Stomach (tissue), 9 donors: ENCODE measurements around the gene SEMA5A. TPM values are rescaled to one million over a fixed set of nuclear protein-coding genes. Genes with fewer than 3 reads are reported as not detected.

Experiments
- DNase-seq, 2 donors: peaks; one replicate each; pipeline versions ENCODE4 v3.0.0 to v3.0.0-alpha.2; 2013 to 2019
- H3K27ac ChIP-seq, 5 donors: fragments of 200-600 bp in 4 of 5; sonication (generic) in 4 of 5; one replicate each; pipeline ENCODE4 v1.5.1; 2013 to 2019; ENCODE audit warnings: mild to moderate bottlenecking in 1 of 5, moderate library complexity in 1 of 5
- H3K27me3 ChIP-seq, 3 donors: fragments of 200-600 bp; sonication (generic); one replicate each; pipeline ENCODE4 v1.5.1; 2017 to 2019; ENCODE audit warnings: mixed run types in 1 of 3
- H3K36me3 ChIP-seq, 4 donors: fragments of 200-600 bp; sonication (generic); 1 replicate in 3 of 4; 2 replicates in 1 of 4; pipeline ENCODE4 v1.5.1; 2016 to 2019
- H3K4me1 ChIP-seq, 4 donors: fragments of 200-600 bp; sonication (generic); one replicate each; pipeline ENCODE4 v1.5.1; 2016 to 2019
- H3K4me3 ChIP-seq, 4 donors: fragments of 200-600 bp; sonication (generic) in 3 of 4; one replicate each; pipeline ENCODE4 v1.5.1; 2016 to 2019; ENCODE audit warnings: mild to moderate bottlenecking in 1 of 4
- H3K9me3 ChIP-seq, 4 donors: fragments of 200-600 bp; sonication (generic); one replicate each; pipeline ENCODE4 v1.5.1; 2016 to 2019
- CTCF ChIP-seq, 7 experiments: fragments of 450-650 bp in 4 of 7; fragments of 200-600 bp in 3 of 7; sonication (generic) in 3 of 7; IDR thresholded peaks; one replicate each; pipeline ENCODE4 v1.5.1; 2016 to 2019; ENCODE audit warnings: antibody characterized with exemption in 7 of 7, control low read depth in 2 of 7, mild to moderate bottlenecking in 1 of 7
- EP300 ChIP-seq: sonication (generic); formaldehyde crosslinking; IDR thresholded peaks from one replicate; pipeline ENCODE4 v1.6.1; 2017; ENCODE audit warnings: antibody characterized with exemption
- POLR2A ChIP-seq, 4 donors: fragments of 450-650 bp; IDR thresholded peaks; one replicate each; pipeline ENCODE4 v1.6.1; 2016; ENCODE audit warnings: antibody characterized with exemption in 4 of 4, control low read depth in 2 of 4, mild to moderate bottlenecking in 1 of 4, moderate library complexity in 1 of 4
- POLR2AphosphoS5 ChIP-seq, 3 donors: sonication (generic); formaldehyde crosslinking; IDR thresholded peaks; one replicate each; pipeline ENCODE4 v1.6.1; 2016; ENCODE audit warnings: antibody characterized with exemption in 3 of 3
- WGBS, 5 donors: extraction: QIAGEN DNeasy Blood & Tissue Kit in 3 of 5; methylation state at CpG; one replicate each; pipeline versions ENCODE4 v1.1.5 to v1.1.7; 2013 to 2018; 5-methylcytosine and 5-hydroxymethylcytosine counted together
- intact Hi-C: fragments of 100-400 bp; cut with DNase I; formaldehyde crosslinking; loops from one replicate; pipeline ENCODE4 v1.15.1; 2023; ENCODE audit warnings: low total_unique reads
- polyA plus RNA-seq, 3 donors: library from polyadenylated mRNA; stranded (reverse); fragments of 200-250 nt; gene quantifications; one replicate each; pipeline ENCODE4 v1.2.3, GENCODE V29; 2013
- total RNA-seq, 5 donors: library from RNA; depleted of rRNA; stranded (reverse); fragments of >200 nt; gene quantifications; one replicate each; pipeline versions ENCODE4 v1.1.0 to v1.2.3, GENCODE V29; 2014 to 2016
- donor health status: healthy with polysubstance abuse.
- donor health status: Bipolar disorder and iron deficiency.
- donor health status: healthy.

SEMA5A gene
- total and polyA plus RNA-seq, 8 donors: 0.62 to 26.4 (median 3.2) TPM

GRCh38 chr5:9562141-9562540, 16.3 kb upstream of the SEMA5A start:
- 67 to 78% (median 73%) methylated on average over 7 of the region's 7 CpGs for WGBS, 5 donors
- Histone ChIP-seq H3K4me1 (no peaks in the 10 kb centered on the region), H3K4me3 (no peak overlapping the region), H3K36me3 (no peaks in the 10 kb centered on the region), H3K27ac (no peak overlapping the region), H3K27me3 (peaks cover 0 to 5% (median 0%) of the 10 kb centered on the region in 3 donors), H3K9me3 (no peaks in the 10 kb centered on the region)
- TF ChIP-seq POLR2A (IDR thresholded peaks at IDR 0.05) (no peak), EP300 (no peak), POLR2AphosphoS5 (IDR thresholded peaks at IDR 0.05) (no peak), CTCF (IDR thresholded peaks at IDR 0.05) (no peak)
- intact Hi-C loops: no loop called here
- DNase-seq: no peak

- H3K4me1 ChIP-seq: no peaks in the 10 kb centered on the region
- no peak overlapping the region for H3K27ac ChIP-seq
- 26 to 57% (median 43%) methylated on average over 3 of the region's 3 CpGs for WGBS, 5 donors
- H3K27me3 ChIP-seq: no peaks in the 10 kb centered on the region
- H3K36me3 ChIP-seq: no peaks in the 10 kb centered on the region
- no peak overlapping the region for H3K4me3 ChIP-seq
- intact Hi-C loops: no loop called here
- TF ChIP-seq POLR2A (IDR thresholded peaks at IDR 0.05) (no peak), POLR2AphosphoS5 (IDR thresholded peaks at IDR 0.05) (no peak), CTCF (IDR thresholded peaks at IDR 0.05) (no peak), EP300 (no peak)
- no peak for DNase-seq
- no peaks in the 10 kb centered on the region for H3K9me3 ChIP-seq
These were observed 14.1 kb upstream of the SEMA5A start for GRCh38 chr5:9559965-9560364.

GRCh38 chr5:9558319-9558965, 12.6 kb upstream of the SEMA5A start:
- H3K36me3 ChIP-seq: no peaks in the 10 kb centered on the region

GRCh38 chr5:9557696-9558095, 11.8 kb upstream of the SEMA5A start:
- no peaks in the 10 kb centered on the region for H3K27me3 ChIP-seq
- H3K9me3 ChIP-seq: no peaks in the 10 kb centered on the region
- TF ChIP-seq EP300: no peak
- TF ChIP-seq POLR2A (IDR thresholded peaks at IDR 0.05): no peak
- TF ChIP-seq CTCF (IDR thresholded peaks at IDR 0.05): no peak
- TF ChIP-seq POLR2AphosphoS5 (IDR thresholded peaks at IDR 0.05): no peak
- 56 to 81% (median 79%) methylated on average over 2 of the region's 2 CpGs for WGBS, 5 donors
- intact Hi-C loops: no loop called here
- H3K36me3 ChIP-seq: no peaks in the 10 kb centered on the region
- no peak overlapping the region for H3K4me3 ChIP-seq
- H3K27ac ChIP-seq: no peak overlapping the region
- H3K4me1 ChIP-seq: peaks cover 0 to 7% (median 0%) of the 10 kb centered on the region in 4 donors
- no peak for DNase-seq

More at GRCh38 chr5:9558319-9558965, 12.6 kb upstream of the SEMA5A start:
- peaks cover 0 to 4% (median 0%) of the 10 kb centered on the region in 4 donors for H3K4me1 ChIP-seq
- intact Hi-C loops: no loop called here
- no peaks in the 10 kb centered on the region for H3K27me3 ChIP-seq
- no peak for DNase-seq
- H3K4me3 ChIP-seq: no peak overlapping the region
- no peaks in the 10 kb centered on the region for H3K9me3 ChIP-seq
- H3K27ac ChIP-seq: no peak overlapping the region
- 56 to 73% (median 65%) methylated on average over 5 of the region's 5 CpGs for WGBS, 5 donors
- no peak for TF ChIP-seq POLR2A (IDR thresholded peaks at IDR 0.05)
- no peak for TF ChIP-seq EP300
- no peak for TF ChIP-seq CTCF (IDR thresholded peaks at IDR 0.05)
- TF ChIP-seq POLR2AphosphoS5 (IDR thresholded peaks at IDR 0.05): no peak
